Duodenal mucosa (tissue), 2 donors: ENCODE results near the gene PARP12.
A peak's percentile ranks its signal among the peaks of the same experiment; 100 is the strongest.

Experiments
- H3K27ac ChIP-seq: one replicate; pipeline ENCODE4 v1.7.0; 2013; ENCODE audit warnings: low read depth, low read length
- H3K27me3 ChIP-seq, 2 donors: one replicate each; pipeline ENCODE4 v1.7.0; 2013; ENCODE audit warnings: low read length in 2 of 2, control low read depth in 1 of 2; ENCODE audit not compliant: insufficient read depth in 2 of 2, control insufficient read depth in 1 of 2
- H3K36me3 ChIP-seq, 2 donors: one replicate each; pipeline ENCODE4 v1.7.0; 2013; ENCODE audit warnings: low read length in 2 of 2, control low read depth in 1 of 2; ENCODE audit not compliant: insufficient read depth in 2 of 2, control insufficient read depth in 1 of 2
- H3K4me1 ChIP-seq, 2 donors: one replicate each; pipeline ENCODE4 v1.7.0; 2013; ENCODE audit warnings: low read length in 2 of 2, control low read depth in 1 of 2; ENCODE audit not compliant: insufficient read depth in 2 of 2, control insufficient read depth in 1 of 2
- H3K4me3 ChIP-seq, 2 donors: one replicate each; pipeline ENCODE4 v1.7.0; 2013; ENCODE audit warnings: low read length in 2 of 2, low read depth in 1 of 2
- H3K9ac ChIP-seq, 2 donors: one replicate each; pipeline ENCODE4 v1.7.0; 2013; ENCODE audit warnings: low read length in 2 of 2, low read depth in 1 of 2
- H3K9me3 ChIP-seq, 2 donors: one replicate each; pipeline ENCODE4 v1.7.0; 2013; ENCODE audit warnings: low read length in 2 of 2, control low read depth in 1 of 2; ENCODE audit not compliant: control insufficient read depth in 1 of 2

Gene PARP12

GRCh38 chr7:140060243-140060630 lies 2.5 kb downstream of the PARP12 start:
- no peaks in the 10 kb centered on the region for H3K27me3 ChIP-seq
- peak overlapping the region; percentile 83 to 84 for H3K4me3 ChIP-seq
- H3K9me3 ChIP-seq = no peaks in the 10 kb centered on the region
- H3K27ac ChIP-seq = peak overlapping the region; percentile 36
- H3K4me1 ChIP-seq = peaks cover 34 to 40% of the 10 kb centered on the region in 2 donors
- H3K36me3 ChIP-seq = peaks cover 15 to 21% of the 10 kb centered on the region in 2 donors
- peak overlapping the region; percentile 84 to 90 for H3K9ac ChIP-seq

GRCh38 chr7:140059273-140060242 lies 3.2 kb downstream of the PARP12 start:
- peak overlapping the region; percentile 4 to 36 for H3K9ac ChIP-seq
- peak overlapping the region; percentile 36 for H3K27ac ChIP-seq
- peaks cover 15 to 21% of the 10 kb centered on the region in 2 donors for H3K36me3 ChIP-seq
- H3K9me3 ChIP-seq = no peaks in the 10 kb centered on the region
- no peaks in the 10 kb centered on the region for H3K27me3 ChIP-seq
- peak overlapping the region; percentile 83 to 84 for H3K4me3 ChIP-seq
- H3K4me1 ChIP-seq = peaks cover 34 to 41% of the 10 kb centered on the region in 2 donors

- Histone ChIP-seq H3K4me1 (peaks cover 38 to 44% of the 10 kb centered on the region in 2 donors), H3K27ac (no peak overlapping the region), H3K36me3 (peaks cover 15 to 28% of the 10 kb centered on the region in 2 donors), H3K27me3 (no peaks in the 10 kb centered on the region), H3K9me3 (no peaks in the 10 kb centered on the region), H3K9ac (no peak overlapping the region), H3K4me3 (no peak overlapping the region)
Measured at GRCh38 chr7:140058517-140058916, 4.2 kb downstream of the PARP12 start.

- H3K9me3 ChIP-seq = no peaks in the 10 kb centered on the region
- no peaks in the 10 kb centered on the region for H3K27me3 ChIP-seq
- no peak overlapping the region for H3K27ac ChIP-seq
- peaks cover 38 to 41% of the 10 kb centered on the region in 2 donors for H3K4me1 ChIP-seq
- H3K9ac ChIP-seq = no peak overlapping the region
- H3K4me3 ChIP-seq = no peak overlapping the region
- peaks cover 15 to 29% of the 10 kb centered on the region in 2 donors for H3K36me3 ChIP-seq
Measured at GRCh38 chr7:140057143-140057535, 5.6 kb downstream of the PARP12 start.

- Histone ChIP-seq H3K36me3 (peaks cover 15 to 32% of the 10 kb centered on the region in 2 donors), H3K27ac (no peak overlapping the region), H3K9me3 (no peaks in the 10 kb centered on the region), H3K27me3 (no peaks in the 10 kb centered on the region), H3K4me3 (no peak overlapping the region), H3K9ac (no peak overlapping the region), H3K4me1 (peaks cover 37 to 40% of the 10 kb centered on the region in 2 donors)
Measured at GRCh38 chr7:140056431-140057142, 6.2 kb downstream of the PARP12 start.

- Histone ChIP-seq H3K36me3 (peaks cover 15 to 34% of the 10 kb centered on the region in 2 donors), H3K9ac (no peak overlapping the region), H3K27ac (no peak overlapping the region), H3K27me3 (no peaks in the 10 kb centered on the region), H3K9me3 (no peaks in the 10 kb centered on the region), H3K4me1 (peaks cover 29 to 32% of the 10 kb centered on the region in 2 donors), H3K4me3 (no peak overlapping the region)
Measured at GRCh38 chr7:140055833-140056232, 6.9 kb downstream of the PARP12 start.

- no peak overlapping the region for H3K9ac ChIP-seq
- H3K36me3 ChIP-seq = peaks cover 15 to 35% of the 10 kb centered on the region in 2 donors
- no peak overlapping the region for H3K27ac ChIP-seq
- no peak overlapping the region for H3K4me3 ChIP-seq
- H3K9me3 ChIP-seq = no peaks in the 10 kb centered on the region
- no peaks in the 10 kb centered on the region for H3K27me3 ChIP-seq
- H3K4me1 ChIP-seq = peaks cover 23 to 28% of the 10 kb centered on the region in 2 donors
Measured at GRCh38 chr7:140054751-140055150, 8.0 kb downstream of the PARP12 start.

- H3K4me3 ChIP-seq = no peak overlapping the region
- H3K9ac ChIP-seq = no peak overlapping the region
- no peaks in the 10 kb centered on the region for H3K27me3 ChIP-seq
- no peaks in the 10 kb centered on the region for H3K9me3 ChIP-seq
- H3K36me3 ChIP-seq = peaks cover 15 to 35% of the 10 kb centered on the region in 2 donors
- H3K27ac ChIP-seq = no peak overlapping the region
- H3K4me1 ChIP-seq = peaks cover 23 to 28% of the 10 kb centered on the region in 2 donors
Measured at GRCh38 chr7:140053812-140054539, 8.8 kb downstream of the PARP12 start.

- Histone ChIP-seq H3K36me3 (peaks cover 13 to 26% of the 10 kb centered on the region in 2 donors), H3K27ac (no peak overlapping the region), H3K4me1 (peaks cover 22 to 36% of the 10 kb centered on the region in 2 donors), H3K27me3 (no peaks in the 10 kb centered on the region), H3K4me3 (no peak overlapping the region), H3K9ac (no peak overlapping the region), H3K9me3 (no peaks in the 10 kb centered on the region)
Measured at GRCh38 chr7:140051820-140052219, 10.9 kb downstream of the PARP12 start.
